Measurements from ENCODE around the gene YWHAQ. TPM values are rescaled to one million over a fixed set of nuclear protein-coding genes. Genes with fewer than 3 reads are reported as not detected.

The YWHAQ gene
- total RNA-seq, 1 experiment from 2014 or later, result 189 TPM

DNA sequence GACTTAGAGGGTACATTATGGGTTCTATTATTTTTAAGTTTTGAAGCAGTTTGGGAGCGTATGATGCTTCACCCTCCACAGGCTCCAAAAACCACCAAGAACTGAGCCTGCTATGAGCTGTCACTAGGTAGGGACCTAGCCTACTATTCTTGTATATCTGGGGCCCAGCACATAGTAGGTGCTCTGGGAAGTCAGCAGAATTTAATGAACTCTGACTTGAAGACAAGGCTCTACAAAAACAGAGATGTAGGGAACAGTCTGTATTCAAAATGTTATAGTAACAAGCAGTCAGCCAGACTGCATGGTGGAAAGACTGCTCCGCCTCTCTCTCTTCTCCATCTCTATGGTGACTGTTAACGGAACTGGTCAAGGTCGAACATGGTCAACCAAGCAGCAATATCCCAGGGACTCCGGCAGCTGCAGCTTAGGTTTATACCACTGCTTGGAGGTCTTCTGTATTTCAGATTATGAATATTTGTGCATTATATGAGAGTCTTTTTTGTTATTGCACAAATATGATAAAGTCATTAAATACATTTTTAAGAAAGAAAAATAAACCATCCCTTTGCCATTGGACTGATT is 22.2 kb upstream of the YWHAQ start:
- Histone ChIP-seq H3K27ac (ENCODE audit: low read length) (no peak overlapping the region), H3K79me2 (ENCODE audit: low read length) (no peaks in the 10 kb centered on the region), H3K27me3 (ENCODE audit: low read length) (no peaks in the 10 kb centered on the region), H3K4me2 (ENCODE audit: low read depth, low read length, poor library complexity, severe bottlenecking) (no peak overlapping the region), H3K4me3 (ENCODE audit: low read length) (no peak overlapping the region), H2AFZ (ENCODE audit: low read length) (no peak overlapping the region), H3K4me1 (ENCODE audit: low read length) (peaks cover 21% of the 10 kb centered on the region), H3K9me3 (ENCODE audit: low read length) (no peaks in the 10 kb centered on the region), H3K9me2 (replicated peaks; ENCODE audit: insufficient read depth, low read length) (no peaks in the 10 kb centered on the region), H3K9ac (ENCODE audit: low read length) (no peak overlapping the region), H4K20me1 (ENCODE audit: insufficient read depth, low read depth, low read length) (no peaks in the 10 kb centered on the region), H3K36me3 (ENCODE audit: insufficient read depth, low read length) (no peaks in the 10 kb centered on the region)
- DNase-seq, result no peak

DNA sequence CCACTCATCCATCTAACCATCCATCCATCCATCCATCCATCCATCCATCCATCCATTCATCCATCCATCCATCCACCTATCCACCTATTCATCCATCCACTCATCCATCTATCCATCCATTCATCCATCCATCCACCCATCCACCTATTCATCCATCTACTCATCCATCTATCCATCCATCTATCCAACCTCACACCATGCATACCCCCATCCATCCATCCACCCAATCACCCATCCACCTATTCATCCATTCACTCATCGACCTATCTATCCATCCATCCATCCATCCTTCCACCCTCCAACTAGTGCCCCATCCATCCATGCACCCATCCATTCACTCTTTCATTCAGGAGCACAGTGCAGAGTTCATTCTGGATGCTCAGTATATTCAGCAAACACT is 21.5 kb upstream of the YWHAQ start:
- no peaks in the 10 kb centered on the region for H3K79me2 ChIP-seq (ENCODE audit: low read length)
- no peak overlapping the region for H3K4me3 ChIP-seq (ENCODE audit: low read length)
- no peak overlapping the region for H3K9ac ChIP-seq (ENCODE audit: low read length)
- H3K27ac ChIP-seq (ENCODE audit: low read length), result no peak overlapping the region
- peaks cover 21% of the 10 kb centered on the region for H3K4me1 ChIP-seq (ENCODE audit: low read length)
- H3K36me3 ChIP-seq (ENCODE audit: insufficient read depth, low read length), result no peaks in the 10 kb centered on the region
- H3K4me2 ChIP-seq (ENCODE audit: low read depth, low read length, poor library complexity, severe bottlenecking), result no peak overlapping the region
- no peak overlapping the region for H2AFZ ChIP-seq (ENCODE audit: low read length)
- H4K20me1 ChIP-seq (ENCODE audit: insufficient read depth, low read depth, low read length), result no peaks in the 10 kb centered on the region
- H3K9me2 ChIP-seq (replicated peaks; ENCODE audit: insufficient read depth, low read length), result no peaks in the 10 kb centered on the region
- no peaks in the 10 kb centered on the region for H3K27me3 ChIP-seq (ENCODE audit: low read length)
- no peaks in the 10 kb centered on the region for H3K9me3 ChIP-seq (ENCODE audit: low read length)
- no peak for DNase-seq

DNA sequence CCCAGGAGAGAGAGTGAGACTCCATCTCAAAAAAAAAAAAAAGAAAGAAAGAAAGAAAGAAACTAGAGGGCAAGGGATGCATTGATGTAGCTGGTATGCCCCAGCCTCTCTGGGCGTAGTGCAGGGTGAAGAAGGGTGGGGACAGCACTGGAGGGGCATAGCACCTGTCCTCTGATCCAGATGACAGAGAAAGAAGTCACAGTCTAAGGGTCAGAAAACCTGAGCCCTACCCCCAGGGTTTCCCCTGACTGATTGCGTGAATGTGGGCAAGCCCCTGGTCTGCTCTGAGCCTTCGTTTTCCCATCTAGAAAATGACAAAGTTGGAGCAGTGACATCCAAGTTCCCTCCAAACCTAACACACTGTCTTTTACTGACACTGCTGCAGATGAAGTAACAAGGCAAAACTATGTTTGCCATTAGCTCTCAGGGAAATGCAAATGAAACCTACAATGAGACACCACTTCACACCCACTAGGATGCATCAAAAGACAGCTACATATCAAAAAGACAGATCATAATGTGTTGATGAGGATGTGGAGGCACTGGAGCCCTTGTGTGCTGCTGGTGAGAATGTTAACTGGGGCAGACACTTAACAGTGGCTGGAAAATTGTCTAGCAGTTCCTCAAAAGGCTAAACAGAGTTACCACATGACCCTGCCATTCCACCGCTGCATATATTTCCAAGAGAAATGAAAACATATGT is 19.5 kb upstream of the YWHAQ start:
- Histone ChIP-seq H3K36me3 (ENCODE audit: insufficient read depth, low read length) (no peaks in the 10 kb centered on the region), H3K27ac (ENCODE audit: low read length) (no peak overlapping the region), H3K9me2 (replicated peaks; ENCODE audit: insufficient read depth, low read length) (no peaks in the 10 kb centered on the region), H3K4me1 (ENCODE audit: low read length) (peaks cover 21% of the 10 kb centered on the region), H3K9ac (ENCODE audit: low read length) (no peak overlapping the region), H3K4me2 (ENCODE audit: low read depth, low read length, poor library complexity, severe bottlenecking) (no peak overlapping the region), H3K9me3 (ENCODE audit: low read length) (no peaks in the 10 kb centered on the region), H2AFZ (ENCODE audit: low read length) (no peak overlapping the region), H3K4me3 (ENCODE audit: low read length) (no peak overlapping the region), H4K20me1 (ENCODE audit: insufficient read depth, low read depth, low read length) (no peaks in the 10 kb centered on the region), H3K79me2 (ENCODE audit: low read length) (no peaks in the 10 kb centered on the region), H3K27me3 (ENCODE audit: low read length) (no peaks in the 10 kb centered on the region)
- no peak for DNase-seq

DNA sequence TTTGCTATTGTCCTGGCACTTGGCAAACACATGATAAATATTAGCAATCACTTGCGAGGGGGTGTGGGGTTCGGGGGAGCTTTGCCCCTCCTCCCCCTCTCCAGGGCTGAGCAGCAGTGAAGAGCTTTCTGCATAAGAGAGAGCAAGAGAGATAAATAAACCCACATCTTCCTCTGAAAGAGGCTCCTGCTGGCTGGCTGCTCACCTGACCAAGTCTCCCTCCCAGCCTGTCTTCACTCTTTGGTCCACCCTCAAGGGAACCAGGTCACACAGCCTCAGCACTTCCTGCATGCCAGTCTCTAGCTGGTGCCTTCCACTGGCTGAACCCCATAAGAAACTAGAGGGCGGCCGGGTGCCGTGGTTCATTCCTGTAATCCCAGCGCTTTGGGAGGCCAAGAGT is 18.5 kb upstream of the YWHAQ start:
- Histone ChIP-seq H4K20me1 (ENCODE audit: insufficient read depth, low read depth, low read length) (0 out of 2 replicates have a peak, but pooled peaks cover 4% of the 10 kb centered on the region), H3K4me1 (ENCODE audit: low read length) (peaks cover 21% of the 10 kb centered on the region), H3K27ac (ENCODE audit: low read length) (no peak overlapping the region), H3K9me2 (replicated peaks; ENCODE audit: insufficient read depth, low read length) (no peaks in the 10 kb centered on the region), H2AFZ (ENCODE audit: low read length) (no peak overlapping the region), H3K79me2 (ENCODE audit: low read length) (no peaks in the 10 kb centered on the region), H3K9ac (ENCODE audit: low read length) (no peak overlapping the region), H3K4me3 (ENCODE audit: low read length) (no peak overlapping the region), H3K9me3 (ENCODE audit: low read length) (no peaks in the 10 kb centered on the region), H3K27me3 (ENCODE audit: low read length) (no peaks in the 10 kb centered on the region), H3K36me3 (ENCODE audit: insufficient read depth, low read length) (no peaks in the 10 kb centered on the region), H3K4me2 (ENCODE audit: low read depth, low read length, poor library complexity, severe bottlenecking) (no peak overlapping the region)
- DNase-seq, result no peak

DNA sequence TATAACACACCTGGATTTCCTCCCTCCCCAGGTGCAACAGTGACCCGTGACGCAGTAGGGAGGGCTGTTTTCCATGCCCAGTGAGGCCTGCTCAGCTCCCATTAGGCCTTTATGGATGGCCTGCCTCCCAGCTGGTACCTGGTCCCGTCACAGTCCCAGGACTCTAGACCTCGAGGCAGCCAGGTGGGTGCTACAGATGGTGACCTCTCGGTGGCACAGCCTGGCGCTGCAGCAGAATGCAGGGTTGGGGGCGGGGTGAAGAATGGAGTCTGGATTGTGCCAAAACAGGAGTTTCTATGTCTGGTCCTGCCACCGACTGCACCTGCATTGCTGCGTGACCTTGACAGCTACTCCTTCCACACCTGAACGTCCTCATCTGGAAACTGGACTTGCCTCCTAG is 18.0 kb upstream of the YWHAQ start:
- Histone ChIP-seq H3K4me3 (ENCODE audit: low read length) (no peak overlapping the region), H3K27me3 (ENCODE audit: low read length) (no peaks in the 10 kb centered on the region), H4K20me1 (ENCODE audit: insufficient read depth, low read depth, low read length) (0 out of 2 replicates have a peak, but pooled peaks cover 4% of the 10 kb centered on the region), H3K9me2 (replicated peaks; ENCODE audit: insufficient read depth, low read length) (no peaks in the 10 kb centered on the region), H3K36me3 (ENCODE audit: insufficient read depth, low read length) (no peaks in the 10 kb centered on the region), H3K9ac (ENCODE audit: low read length) (no peak overlapping the region), H3K9me3 (ENCODE audit: low read length) (no peaks in the 10 kb centered on the region), H3K4me1 (ENCODE audit: low read length) (peaks cover 20% of the 10 kb centered on the region), H3K79me2 (ENCODE audit: low read length) (no peaks in the 10 kb centered on the region), H3K27ac (ENCODE audit: low read length) (no peak overlapping the region), H3K4me2 (ENCODE audit: low read depth, low read length, poor library complexity, severe bottlenecking) (no peak overlapping the region), H2AFZ (ENCODE audit: low read length) (no peak overlapping the region)
- DNase-seq, result no peak

DNA sequence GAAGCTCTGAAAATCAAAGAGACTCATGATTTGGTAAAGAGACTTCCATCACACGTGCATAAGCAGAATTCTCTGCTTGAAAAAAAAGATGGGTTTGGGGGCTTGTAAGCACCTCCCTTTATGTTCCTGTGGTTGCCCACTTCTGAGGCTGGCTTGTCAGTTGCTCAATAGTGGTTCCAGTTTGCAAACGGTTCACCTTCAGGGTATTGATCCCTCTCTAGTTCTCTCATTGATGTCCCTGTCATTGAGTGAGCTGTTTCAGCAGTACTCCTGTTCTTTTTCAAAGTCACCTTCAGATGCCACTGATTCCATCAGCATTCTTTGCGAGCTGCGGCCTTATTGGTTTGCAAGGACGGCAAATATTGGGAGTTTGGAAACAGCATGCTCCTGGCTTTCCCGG is 17.1 kb upstream of the YWHAQ start:
- Histone ChIP-seq H3K27me3 (ENCODE audit: low read length) (no peaks in the 10 kb centered on the region), H3K9me3 (ENCODE audit: low read length) (no peaks in the 10 kb centered on the region), H3K4me2 (ENCODE audit: low read depth, low read length, poor library complexity, severe bottlenecking) (no peak overlapping the region), H3K9me2 (replicated peaks; ENCODE audit: insufficient read depth, low read length) (no peaks in the 10 kb centered on the region), H3K4me1 (ENCODE audit: low read length) (peaks cover 20% of the 10 kb centered on the region), H2AFZ (ENCODE audit: low read length) (no peak overlapping the region), H3K4me3 (ENCODE audit: low read length) (no peak overlapping the region), H3K9ac (ENCODE audit: low read length) (no peak overlapping the region), H4K20me1 (ENCODE audit: insufficient read depth, low read depth, low read length) (0 out of 2 replicates have a peak, but pooled peaks cover 4% of the 10 kb centered on the region), H3K79me2 (ENCODE audit: low read length) (no peaks in the 10 kb centered on the region), H3K27ac (ENCODE audit: low read length) (no peak overlapping the region), H3K36me3 (ENCODE audit: insufficient read depth, low read length) (no peaks in the 10 kb centered on the region)
- DNase-seq, result no peak

DNA sequence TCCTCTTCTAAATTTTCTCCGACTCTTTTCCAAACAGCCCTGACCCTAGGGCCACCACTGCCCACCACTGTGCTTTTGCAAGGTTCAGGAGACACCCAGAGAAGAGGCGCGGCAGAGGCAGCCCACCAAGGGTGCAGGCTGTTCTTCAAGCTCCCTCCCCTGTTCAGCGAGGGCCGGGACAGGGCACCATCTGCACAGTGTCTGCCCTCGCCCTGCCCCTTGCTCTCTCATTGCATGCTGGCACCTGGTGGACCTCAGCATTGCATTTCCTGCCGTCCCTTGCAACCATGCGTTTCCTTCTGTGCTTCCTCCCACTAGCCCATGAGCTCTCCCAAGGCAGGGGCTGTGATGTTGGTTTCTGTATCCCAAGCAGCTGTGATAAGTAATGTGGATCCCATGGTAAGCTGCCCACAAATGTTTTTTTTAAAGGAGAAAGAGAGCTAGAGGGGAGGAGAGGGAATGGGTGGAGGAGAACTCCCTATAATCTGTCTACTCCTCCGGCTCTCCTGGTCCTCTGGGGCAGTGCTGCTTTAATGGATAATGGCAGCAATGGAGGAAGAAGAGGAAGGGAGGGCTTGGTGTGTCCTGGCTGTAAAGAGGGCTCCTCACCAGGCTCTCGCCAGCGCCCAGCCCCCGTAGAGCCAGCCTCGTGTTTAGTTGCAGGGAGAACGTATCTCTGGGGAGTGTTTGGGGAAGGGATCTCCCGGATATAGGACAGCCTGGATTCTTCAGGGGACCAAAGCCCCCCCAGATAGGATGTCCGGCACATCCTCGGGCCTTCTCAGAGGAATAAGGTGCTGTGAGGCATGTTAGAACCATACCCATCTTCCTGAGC is 15.6 kb upstream of the YWHAQ start:
- DNase-seq, result no peak
- no peak overlapping the region for H3K27ac ChIP-seq (ENCODE audit: low read length)
- H3K9me3 ChIP-seq (ENCODE audit: low read length), result no peaks in the 10 kb centered on the region
- no peak overlapping the region for H3K4me2 ChIP-seq (ENCODE audit: low read depth, low read length, poor library complexity, severe bottlenecking)
- H3K9me2 ChIP-seq (replicated peaks; ENCODE audit: insufficient read depth, low read length), result no peaks in the 10 kb centered on the region
- H3K27me3 ChIP-seq (ENCODE audit: low read length), result no peaks in the 10 kb centered on the region
- H3K79me2 ChIP-seq (ENCODE audit: low read length), result no peaks in the 10 kb centered on the region
- H3K9ac ChIP-seq (ENCODE audit: low read length), result no peak overlapping the region
- peaks cover 31% of the 10 kb centered on the region for H3K4me1 ChIP-seq (ENCODE audit: low read length)
- H4K20me1 ChIP-seq (ENCODE audit: insufficient read depth, low read depth, low read length), result 0 out of 2 replicates have a peak, but pooled peaks cover 4% of the 10 kb centered on the region
- H3K36me3 ChIP-seq (ENCODE audit: insufficient read depth, low read length), result no peaks in the 10 kb centered on the region
- H3K4me3 ChIP-seq (ENCODE audit: low read length), result no peak overlapping the region
- H2AFZ ChIP-seq (ENCODE audit: low read length), result no peak overlapping the region

DNA sequence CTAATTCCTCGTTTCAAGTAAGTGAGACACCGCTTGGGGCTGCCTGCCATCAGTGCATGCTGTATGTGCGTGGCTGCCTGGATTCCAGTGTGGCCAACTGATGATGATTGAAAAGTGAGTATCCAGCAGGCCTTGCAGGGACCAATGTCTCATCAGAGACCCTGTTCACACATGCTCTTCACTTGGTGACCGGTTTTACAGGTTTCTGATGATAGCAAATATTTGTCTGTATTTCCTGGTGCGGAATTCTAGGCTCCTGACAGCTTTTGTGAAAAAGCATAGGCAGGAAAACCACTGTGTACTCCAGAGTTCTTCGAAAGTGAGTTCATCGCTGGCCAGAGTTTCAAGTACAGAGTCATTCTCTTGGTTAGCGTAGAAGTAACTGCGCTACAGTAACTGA is 13.8 kb upstream of the YWHAQ start:
- Histone ChIP-seq H3K9me2 (replicated peaks; ENCODE audit: insufficient read depth, low read length) (no peaks in the 10 kb centered on the region), H3K4me1 (ENCODE audit: low read length) (peaks cover 28% of the 10 kb centered on the region), H4K20me1 (ENCODE audit: insufficient read depth, low read depth, low read length) (0 out of 2 replicates have a peak, but pooled peaks cover 4% of the 10 kb centered on the region), H3K27me3 (ENCODE audit: low read length) (no peaks in the 10 kb centered on the region), H3K9ac (ENCODE audit: low read length) (no peak overlapping the region), H3K9me3 (ENCODE audit: low read length) (no peaks in the 10 kb centered on the region), H3K36me3 (ENCODE audit: insufficient read depth, low read length) (no peaks in the 10 kb centered on the region), H3K27ac (ENCODE audit: low read length) (no peak overlapping the region), H2AFZ (ENCODE audit: low read length) (no peak overlapping the region), H3K4me2 (ENCODE audit: low read depth, low read length, poor library complexity, severe bottlenecking) (no peak overlapping the region), H3K79me2 (ENCODE audit: low read length) (no peaks in the 10 kb centered on the region), H3K4me3 (ENCODE audit: low read length) (no peak overlapping the region)
- DNase-seq, result no peak

Measured in Karpas-422 (cell line).